ENCODE results near the gene CARMIL3. TPM values are rescaled to one million over a fixed set of nuclear protein-coding genes. Genes with fewer than 3 reads are reported as not detected.

The CARMIL3 gene
- total RNA-seq, 1 donor from 2014 or later: not detected

- no peak for DNase-seq (ENCODE audit: low read depth in 2 of 2)
Measured at GRCh38 chr14:24078146-24078545, 26.3 kb downstream of the CARMIL3 start.

GRCh38 chr14:24079491-24080141 lies 27.8 kb downstream of the CARMIL3 start:
- no peak for DNase-seq (ENCODE audit: low read depth in 2 of 2)

- no peak for DNase-seq (ENCODE audit: low read depth in 2 of 2)
Measured at GRCh38 chr14:24080142-24080530, 28.3 kb downstream of the CARMIL3 start.

- peak; percentile 22 to 39 for DNase-seq (ENCODE audit: low read depth in 2 of 2)
Measured at GRCh38 chr14:24080888-24081738, 29.3 kb downstream of the CARMIL3 start.

- DNase-seq (ENCODE audit: low read depth in 2 of 2): no peak
Measured at GRCh38 chr14:24081739-24082211, 30.0 kb downstream of the CARMIL3 start.

GRCh38 chr14:24082411-24083080 lies 30.7 kb downstream of the CARMIL3 start:
- no peak for DNase-seq (ENCODE audit: low read depth in 2 of 2)

- no peak for DNase-seq (ENCODE audit: low read depth in 2 of 2)
Measured at GRCh38 chr14:24083462-24083861, 31.7 kb downstream of the CARMIL3 start.

- DNase-seq (ENCODE audit: low read depth in 2 of 2): no peak
Measured at GRCh38 chr14:24084440-24084839, 32.6 kb downstream of the CARMIL3 start.

GRCh38 chr14:24085215-24085614 lies 33.4 kb downstream of the CARMIL3 start:
- no peak for DNase-seq (ENCODE audit: low read depth in 2 of 2)

GRCh38 chr14:24086193-24086955 lies 34.6 kb downstream of the CARMIL3 start:
- DNase-seq (ENCODE audit: low read depth in 2 of 2): no peak

GRCh38 chr14:24087004-24087403 lies 35.2 kb downstream of the CARMIL3 start:
- no peak for DNase-seq (ENCODE audit: low read depth in 2 of 2)

- no peak for DNase-seq (ENCODE audit: low read depth in 2 of 2)
Measured at GRCh38 chr14:24088095-24088494, 36.3 kb downstream of the CARMIL3 start.

GRCh38 chr14:24089890-24090289 lies 38.1 kb downstream of the CARMIL3 start:
- DNase-seq (ENCODE audit: low read depth in 2 of 2): no peak

- DNase-seq (ENCODE audit: low read depth in 2 of 2): no peak
Measured at GRCh38 chr14:24092110-24092504, 40.3 kb downstream of the CARMIL3 start.

- DNase-seq (ENCODE audit: low read depth in 2 of 2): no peak
Measured at GRCh38 chr14:24092505-24093206, 40.8 kb downstream of the CARMIL3 start.

GRCh38 chr14:24093207-24093900 lies 41.5 kb downstream of the CARMIL3 start:
- DNase-seq (ENCODE audit: low read depth in 2 of 2): no peak

GRCh38 chr14:24093901-24094840 lies 42.4 kb downstream of the CARMIL3 start, which contains the start of gene PCK2:
TSS of gene PCK2 (plus strand) at chr14:24094311. CDS start at chr14:24094406, 95 bp downstream.
- peak; percentile 48 to 69 for DNase-seq (ENCODE audit: low read depth in 2 of 2)

GRCh38 chr14:24094841-24095270 lies 43.0 kb downstream of the CARMIL3 start:
- peak in 1 of 2 donors; percentile 25 for DNase-seq (ENCODE audit: low read depth in 2 of 2)

Data from lung microvascular endothelial cell (primary cell).